ENCODE results near the gene FER.

FER gene

DNA sequence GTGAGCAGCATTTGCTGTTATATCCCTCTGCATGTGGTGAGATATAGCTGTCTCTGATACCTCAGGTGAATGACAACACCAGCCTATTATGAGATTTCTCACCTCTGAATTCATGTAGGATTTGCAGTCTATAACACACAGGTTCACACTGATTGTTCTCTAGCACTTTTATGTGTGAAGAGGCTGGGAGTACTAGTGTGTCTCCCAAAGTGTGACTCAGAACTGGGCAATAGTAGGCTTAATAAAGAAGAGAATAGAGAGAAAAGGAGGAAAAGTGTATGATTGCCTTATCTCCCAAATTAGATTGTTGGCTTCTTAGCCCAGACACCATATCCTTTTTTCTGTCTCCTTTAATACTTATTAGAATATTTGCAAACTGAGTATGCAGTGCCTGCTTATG, 430.1 kb downstream of the FER start:
- no peak for DNase-seq (ENCODE audit: low read depth)

GRCh38 chr5:109180668-109181067, 433.0 kb downstream of the FER start:
- no peak for DNase-seq (ENCODE audit: low read depth)

GRCh38 chr5:109186759-109187158, 439.1 kb downstream of the FER start:
- no peak for DNase-seq (ENCODE audit: low read depth)

- no peak for DNase-seq (ENCODE audit: low read depth)
These were observed 443.5 kb downstream of the FER start for GRCh38 chr5:109191153-109191558.

GRCh38 chr5:109192027-109192426, 444.3 kb downstream of the FER start:
- no peak for DNase-seq (ENCODE audit: low read depth)

GRCh38 chr5:109192555-109193281, 445.0 kb downstream of the FER start:
- no peak for DNase-seq (ENCODE audit: low read depth)

GRCh38 chr5:109195667-109196066, 448.0 kb downstream of the FER start:
- no peak for DNase-seq (ENCODE audit: low read depth)

DNA sequence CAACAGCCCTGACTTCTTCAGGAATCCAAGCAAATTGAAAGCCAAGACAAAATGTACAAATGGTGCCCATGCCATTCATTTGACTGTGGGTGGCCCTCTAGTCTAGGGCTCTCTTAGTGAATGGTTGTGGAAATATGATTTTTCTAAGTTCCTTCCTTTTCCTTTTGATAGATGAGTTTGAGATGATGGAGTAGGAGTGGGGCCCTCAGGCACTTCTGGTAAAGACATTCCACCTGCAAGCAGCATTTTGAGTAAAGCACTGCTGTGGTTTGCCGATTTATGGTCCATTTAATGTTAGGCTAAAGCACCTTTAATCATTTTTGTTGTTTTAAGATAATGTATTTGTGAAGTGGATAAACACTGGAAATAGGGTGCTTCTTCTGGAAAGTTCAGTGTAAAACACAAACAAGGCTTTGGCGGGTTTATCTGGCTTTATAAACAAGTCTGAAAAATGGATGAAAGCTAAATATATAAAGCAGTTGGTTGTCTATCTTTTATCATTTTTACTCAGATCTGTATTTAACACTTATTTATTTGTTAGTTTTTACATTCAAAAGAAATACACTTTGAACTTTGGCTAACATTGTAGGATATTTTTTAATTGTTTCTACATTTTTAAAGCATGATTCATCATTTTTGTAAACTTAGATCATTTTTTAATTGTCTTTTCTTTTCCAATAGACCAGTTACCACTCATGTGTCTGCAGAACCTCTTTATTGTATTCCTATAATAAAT, 448.6 kb downstream of the FER start:
- no peak for DNase-seq (ENCODE audit: low read depth)

- DNase-seq (ENCODE audit: low read depth), result no peak
These were observed 449.1 kb downstream of the FER start for GRCh38 chr5:109196823-109197160.

DNA sequence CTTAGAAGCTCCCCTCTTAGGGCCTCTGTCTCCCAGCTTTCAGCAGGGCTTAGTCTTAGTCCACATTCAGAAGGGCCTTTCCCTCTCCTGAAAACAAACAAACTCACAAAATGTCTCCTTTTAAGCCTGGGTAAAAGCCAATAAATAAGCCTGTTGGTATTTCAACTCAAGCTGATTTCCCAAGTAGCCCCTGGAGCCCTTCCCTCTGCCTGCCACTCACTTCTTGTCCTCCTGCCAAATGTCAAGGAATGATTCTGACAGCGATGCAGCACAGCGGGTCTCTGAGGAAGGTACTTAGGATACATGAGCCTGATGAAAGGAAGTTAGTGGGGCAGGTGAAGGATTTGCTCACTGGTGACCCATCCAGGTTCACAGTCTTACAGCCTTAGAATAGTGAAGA, 451.6 kb downstream of the FER start:
- DNase-seq (ENCODE audit: low read depth), result no peak

DNA sequence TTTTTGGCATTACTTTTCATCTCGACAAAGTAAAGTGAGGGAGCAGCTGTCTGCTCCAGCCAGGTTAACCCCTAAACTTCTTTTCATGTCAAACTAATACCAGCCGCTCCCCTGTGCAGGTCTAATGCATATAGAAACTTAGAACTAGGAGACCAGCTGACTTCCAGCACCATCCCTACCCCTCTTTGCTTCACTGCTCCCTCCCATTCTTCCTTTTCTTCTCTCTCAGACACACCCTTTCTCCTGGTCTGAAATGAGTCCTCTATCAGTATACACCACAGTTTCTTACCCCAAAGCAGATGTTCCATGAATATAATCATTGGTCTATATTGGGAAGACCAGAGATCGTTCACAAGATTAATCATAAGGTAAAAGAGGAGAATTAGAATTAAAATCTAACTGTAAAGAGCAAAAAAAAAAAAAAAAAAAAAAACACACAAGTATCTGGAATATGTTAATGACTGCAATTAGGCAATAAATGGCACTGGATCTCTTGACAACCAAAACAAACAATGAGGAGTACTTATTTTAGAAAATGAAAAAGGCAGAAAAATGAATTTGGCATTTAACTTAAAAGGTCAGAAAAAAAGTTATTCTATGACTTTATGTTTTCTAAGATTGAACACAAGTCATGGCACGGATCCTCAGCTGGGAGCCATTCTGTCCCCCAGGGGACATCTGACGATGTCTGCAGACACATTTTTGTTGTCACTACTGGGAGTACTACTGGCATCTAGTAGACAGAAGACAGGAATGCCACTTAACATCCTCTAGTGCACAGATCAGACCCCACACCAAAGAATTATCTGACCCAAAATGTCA, 452.3 kb downstream of the FER start:
- no peak for DNase-seq (ENCODE audit: low read depth)

GRCh38 chr5:109215040-109215439, 467.3 kb downstream of the FER start:
- DNase-seq (ENCODE audit: low read depth), result no peak

DNA sequence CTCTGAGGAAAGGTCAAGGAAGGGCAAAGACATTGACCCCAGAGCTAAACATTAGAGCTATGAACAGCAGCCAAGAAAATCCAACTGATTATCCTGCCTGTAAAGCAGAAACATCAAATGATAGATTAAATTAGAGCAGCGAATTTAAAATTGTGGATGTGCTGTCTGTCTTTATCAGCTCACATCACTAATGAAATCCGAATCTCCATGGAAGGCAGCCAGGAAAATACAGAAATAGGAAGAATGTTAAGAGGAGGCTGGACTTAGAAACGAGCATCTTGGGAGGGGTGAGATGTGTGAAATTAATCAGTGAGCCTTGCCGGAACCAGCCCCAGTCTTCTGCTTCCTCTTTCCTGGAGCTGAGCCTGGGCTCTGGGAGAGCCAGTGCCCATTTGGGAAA, 471.1 kb downstream of the FER start:
- no peak for DNase-seq (ENCODE audit: low read depth)

DNA sequence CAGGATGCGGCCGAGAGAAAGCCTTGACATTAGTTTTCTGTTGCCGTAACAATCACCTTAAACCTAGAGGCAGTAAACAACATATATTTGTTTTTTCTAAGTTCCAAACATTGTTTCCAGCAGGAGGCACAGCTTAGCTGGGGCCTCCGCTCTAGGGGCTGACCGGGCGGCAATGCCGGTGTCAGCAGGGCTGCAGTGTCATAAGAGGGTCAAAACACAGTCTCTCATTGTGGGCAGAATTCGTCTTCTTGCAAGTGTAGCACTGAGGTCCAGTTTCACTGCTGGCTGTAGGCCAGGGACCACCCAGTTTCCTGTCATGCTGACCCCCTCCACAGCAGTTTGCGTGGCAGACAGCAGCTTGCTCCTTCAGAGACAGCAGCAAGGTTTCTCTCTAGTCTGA, 475.8 kb downstream of the FER start:
- DNase-seq (ENCODE audit: low read depth), result no peak

DNA sequence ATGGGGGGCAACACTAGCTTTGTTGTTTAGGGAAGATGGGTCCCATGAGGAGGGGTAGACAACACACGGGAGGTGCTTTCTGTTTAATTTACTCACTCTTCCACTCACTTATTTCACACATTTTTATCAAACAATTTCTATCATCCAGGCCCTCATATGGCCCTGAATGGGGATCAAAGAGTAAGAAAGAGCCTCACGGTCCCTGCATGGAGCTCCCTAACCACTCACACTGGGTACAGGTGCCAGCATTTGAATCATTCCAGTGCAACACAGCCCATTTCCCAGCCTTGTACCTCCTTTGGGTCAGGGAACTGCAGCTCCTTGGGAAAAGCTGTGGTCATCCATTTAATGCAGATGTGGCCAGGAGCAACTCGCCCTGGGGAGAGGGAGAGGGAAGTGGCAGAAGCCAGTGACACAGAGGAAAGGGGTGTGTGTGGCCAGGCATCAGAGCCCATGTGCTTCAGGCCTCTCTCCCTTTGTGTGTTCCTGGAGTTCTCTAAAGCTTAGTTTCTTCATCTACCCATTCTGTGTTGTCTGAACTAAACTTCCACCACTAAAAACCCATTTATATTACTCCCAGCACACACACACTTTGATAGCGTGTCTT, 476.7 kb downstream of the FER start:
- DNase-seq (ENCODE audit: low read depth), result no peak

GRCh38 chr5:109225716-109226625, 478.3 kb downstream of the FER start:
- DNase-seq (ENCODE audit: low read depth), result no peak

DNA sequence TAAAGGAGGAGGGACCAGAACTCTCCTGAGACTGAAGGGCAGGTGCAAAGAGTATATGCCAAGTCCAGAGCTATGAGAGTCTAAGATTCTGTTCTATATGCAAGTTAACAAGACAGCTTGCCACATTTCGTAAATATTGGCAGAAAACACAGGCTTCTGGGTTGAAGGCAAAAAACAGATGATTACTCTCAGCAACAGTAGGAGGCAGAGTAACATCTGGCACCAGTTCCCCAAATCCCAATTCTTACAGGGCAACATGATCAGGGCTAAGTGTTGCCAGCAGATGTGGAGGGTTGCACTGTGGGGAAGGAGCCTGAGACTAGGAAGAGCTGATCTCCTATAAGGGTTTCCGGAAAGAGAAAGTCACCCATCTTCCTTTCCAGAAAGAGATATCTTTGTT, 482.7 kb downstream of the FER start:
- no peak for DNase-seq (ENCODE audit: low read depth)

- DNase-seq (ENCODE audit: low read depth), result no peak
These were observed 483.6 kb downstream of the FER start for GRCh38 chr5:109231331-109231730.

- no peak for DNase-seq (ENCODE audit: low read depth)
These were observed 486.7 kb downstream of the FER start for GRCh38 chr5:109234381-109234780.

GRCh38 chr5:109239456-109239855, 491.8 kb downstream of the FER start:
- no peak for DNase-seq (ENCODE audit: low read depth)

GRCh38 chr5:109242518-109242917, 494.8 kb downstream of the FER start:
- no peak for DNase-seq (ENCODE audit: low read depth)

GRCh38 chr5:109246395-109246794, 498.7 kb downstream of the FER start:
- no peak for DNase-seq (ENCODE audit: low read depth)

Data from GM04503 (cell line).